Endodermal cell (in vitro differentiated cells): Measurements from ENCODE around the gene SSR3. TPM values are rescaled to one million over a fixed set of nuclear protein-coding genes. Genes with fewer than 3 reads are reported as not detected.

Experiments used
- DNase-seq: peaks from one replicate; pipeline ENCODE4 v3.0.0-alpha.2; 2017
- H3K27ac ChIP-seq: 2 replicates; pipeline ENCODE4 v1.5.1; 2013; ENCODE audit warnings: mild to moderate bottlenecking, low read depth, low read length, moderate library complexity
- H3K27me3 ChIP-seq: 2 replicates; pipeline ENCODE4 v1.6.1; 2013; ENCODE audit warnings: mild to moderate bottlenecking, low read length, moderate library complexity; ENCODE audit not compliant: insufficient read depth, control insufficient read depth, poor library complexity, severe bottlenecking
- H3K36me3 ChIP-seq: 2 replicates; pipeline ENCODE4 v1.7.0; 2013; ENCODE audit warnings: mild to moderate bottlenecking, low read length, moderate library complexity; ENCODE audit not compliant: control insufficient read depth, insufficient read depth
- H3K4me1 ChIP-seq: one replicate; pipeline ENCODE4 v1.7.0; 2013; ENCODE audit warnings: low read length; ENCODE audit not compliant: control insufficient read depth, insufficient read depth
- H3K4me3 ChIP-seq: 2 replicates; pipeline ENCODE4 v1.5.1; 2013; ENCODE audit warnings: mild to moderate bottlenecking, low read length, moderate library complexity
- H3K9ac ChIP-seq: 2 replicates; pipeline ENCODE4 v1.6.1; 2013; ENCODE audit warnings: mild to moderate bottlenecking, low read length, moderate library complexity; ENCODE audit not compliant: poor library complexity, severe bottlenecking; ENCODE audit errors: extremely low read depth
- H3K9me3 ChIP-seq: 2 replicates; pipeline ENCODE4 v1.6.1; 2013; ENCODE audit warnings: mild to moderate bottlenecking, low read length, moderate library complexity; ENCODE audit not compliant: control insufficient read depth
- H3K27ac Mint-ChIP-seq: 2 replicates; pipeline ENCODE4 v1.8.0; 2020; ENCODE audit warnings: mixed read lengths
- H3K27me3 Mint-ChIP-seq: 2 replicates; pipeline ENCODE4 v1.8.0; 2021; ENCODE audit warnings: mild to moderate bottlenecking, mixed read lengths; ENCODE audit not compliant: insufficient read depth
- H3K36me3 Mint-ChIP-seq: 2 replicates; pipeline ENCODE4 v1.8.0; 2020; ENCODE audit warnings: low read depth, mixed read lengths
- H3K4me1 Mint-ChIP-seq: 2 replicates; pipeline ENCODE4 v1.8.0; 2020; ENCODE audit warnings: mixed read lengths
- H3K4me3 Mint-ChIP-seq: 2 replicates; pipeline ENCODE4 v1.8.0; 2020; ENCODE audit warnings: mild to moderate bottlenecking, moderate library complexity, mixed read lengths
- H3K9me3 Mint-ChIP-seq: 2 replicates; pipeline ENCODE4 v1.8.0; 2020; ENCODE audit warnings: mild to moderate bottlenecking, mixed read lengths
- CTCF ChIP-seq: fragments of 200-600 bp; sonication (generic); conservative IDR thresholded peaks from 2 replicates; pipeline ENCODE4 v1.5.0; 2021; ENCODE audit warnings: antibody characterized with exemption, mild to moderate bottlenecking
- WGBS, 2 experiments: methylation state at CpG; one replicate each; pipeline versions ENCODE4 v1.1.5 to v1.1.7; 2013; ENCODE audit warnings: missing lambda C conversion rate in 2 of 2, mixed read lengths in 1 of 2; ENCODE audit not compliant: insufficient coverage in 1 of 2, insufficient read length in 1 of 2; 5-methylcytosine and 5-hydroxymethylcytosine counted together
- total RNA-seq, 2 donors: library from RNA; stranded (reverse); fragmentation: NEBNext Ultra II Directional in 1 of 2; extraction: Animal tissue kit (Norgen Biotek cat#: 25700) in 1 of 2; gene quantifications; 2 replicates in 1 of 2; 3 replicates in 1 of 2; pipeline ENCODE4 v1.2.1, GENCODE V29; 2021

Gene SSR3
- total RNA-seq, 2 donors from 2014 or later: 187 to 200 TPM

- Mint-ChIP-seq H3K27ac (no peak overlapping the region), H3K9me3 (no peaks in the 10 kb centered on the region), H3K36me3 (peaks cover 87% of the 10 kb centered on the region), H3K4me3 (no peak overlapping the region), H3K4me1 (peaks cover 2% of the 10 kb centered on the region), H3K27me3 (no peaks in the 10 kb centered on the region)
- 96 to 100% methylated on average over 1 to 4 of the region's 4 CpGs for WGBS, 2 experiments
- Histone ChIP-seq H3K36me3 (peaks cover 99% of the 10 kb centered on the region), H3K4me3 (no peak overlapping the region), H3K9ac (no peak overlapping the region), H3K27me3 (no peaks in the 10 kb centered on the region), H3K9me3 (no peaks in the 10 kb centered on the region), H3K27ac (no peak overlapping the region), H3K4me1 (no peaks in the 10 kb centered on the region)
- TF ChIP-seq CTCF: no peak
- no peak for DNase-seq
These were observed 6.8 kb downstream of the SSR3 start for GRCh38 chr3:156548041-156548687.

DNA sequence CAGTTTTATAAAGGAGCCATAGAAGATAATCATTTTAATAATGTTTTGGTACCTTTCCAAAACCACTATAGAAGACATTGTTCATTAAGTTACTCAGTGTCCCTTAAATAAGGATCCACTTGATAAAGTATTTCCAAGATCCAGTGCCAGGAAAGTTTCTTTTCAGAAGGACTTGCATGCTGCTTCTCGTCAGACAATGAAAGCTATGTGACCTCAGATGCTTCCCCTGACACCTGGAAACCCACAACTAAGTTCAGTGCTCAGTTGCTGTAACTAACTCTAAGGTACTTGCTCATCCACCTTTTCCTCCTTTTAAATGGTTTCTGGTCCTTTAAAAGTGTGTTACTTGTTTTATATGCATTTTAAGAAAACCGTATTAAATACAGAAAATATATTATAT, 7.3 kb downstream of the SSR3 start:
- peaks cover 86% of the 10 kb centered on the region for H3K36me3 Mint-ChIP-seq
- peak overlapping the region; percentile 21 for H3K27ac ChIP-seq
- H3K4me1 ChIP-seq: no peaks in the 10 kb centered on the region
- H3K9me3 ChIP-seq: no peaks in the 10 kb centered on the region
- 82% methylated on average over 1 of the region's 2 CpGs for WGBS, 2 experiments
- no peak overlapping the region for H3K4me3 ChIP-seq
- no peak overlapping the region for H3K9ac ChIP-seq
- H3K9me3 Mint-ChIP-seq: no peaks in the 10 kb centered on the region
- no peak for TF ChIP-seq CTCF
- no peaks in the 10 kb centered on the region for H3K27me3 Mint-ChIP-seq
- H3K4me3 Mint-ChIP-seq: no peak overlapping the region
- DNase-seq: no peak
- H3K4me1 Mint-ChIP-seq: no peaks in the 10 kb centered on the region
- H3K27me3 ChIP-seq: no peaks in the 10 kb centered on the region
- H3K36me3 ChIP-seq: peaks cover 99% of the 10 kb centered on the region
- H3K27ac Mint-ChIP-seq: no peak overlapping the region

DNA sequence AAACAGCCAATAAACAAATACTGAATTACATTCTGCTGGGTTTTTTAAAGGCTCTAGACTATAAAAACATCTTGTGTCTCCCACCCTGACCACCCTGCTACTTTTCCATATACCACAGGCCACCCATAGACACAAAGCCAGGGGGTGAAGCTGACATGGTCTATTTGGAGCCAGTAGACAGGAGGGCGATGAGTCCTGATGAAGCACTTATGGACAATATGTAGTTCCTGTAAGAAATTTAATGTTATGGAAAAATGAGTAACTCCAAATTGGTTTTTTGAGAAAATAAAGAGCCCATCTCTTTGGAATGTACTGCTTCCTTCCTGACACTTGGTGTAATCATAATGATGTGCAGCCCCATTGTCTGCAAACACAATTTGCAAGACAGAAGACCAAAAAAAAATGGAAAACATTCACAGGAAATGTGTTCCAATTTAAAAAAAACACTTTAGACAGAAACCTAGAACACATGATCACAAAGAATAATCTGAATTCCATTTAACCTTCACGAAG, 11.8 kb downstream of the SSR3 start:
- no peaks in the 10 kb centered on the region for H3K27me3 ChIP-seq
- Mint-ChIP-seq H3K27ac (peak overlapping the region; percentile 62), H3K36me3 (peaks cover 66% of the 10 kb centered on the region), H3K27me3 (no peaks in the 10 kb centered on the region), H3K4me3 (no peak overlapping the region), H3K4me1 (no peaks in the 10 kb centered on the region), H3K9me3 (no peaks in the 10 kb centered on the region)
- no peaks in the 10 kb centered on the region for H3K4me1 ChIP-seq
- no peak for DNase-seq
- 100% methylated on average over 1 to 2 of the region's 2 CpGs for WGBS, 2 experiments
- H3K36me3 ChIP-seq: peaks cover 97% of the 10 kb centered on the region
- H3K4me3 ChIP-seq: no peak overlapping the region
- TF ChIP-seq CTCF: no peak
- no peaks in the 10 kb centered on the region for H3K9me3 ChIP-seq
- no peak overlapping the region for H3K27ac ChIP-seq
- H3K9ac ChIP-seq: no peak overlapping the region
